ENCODE results near the gene PLXNA4.

DNA sequence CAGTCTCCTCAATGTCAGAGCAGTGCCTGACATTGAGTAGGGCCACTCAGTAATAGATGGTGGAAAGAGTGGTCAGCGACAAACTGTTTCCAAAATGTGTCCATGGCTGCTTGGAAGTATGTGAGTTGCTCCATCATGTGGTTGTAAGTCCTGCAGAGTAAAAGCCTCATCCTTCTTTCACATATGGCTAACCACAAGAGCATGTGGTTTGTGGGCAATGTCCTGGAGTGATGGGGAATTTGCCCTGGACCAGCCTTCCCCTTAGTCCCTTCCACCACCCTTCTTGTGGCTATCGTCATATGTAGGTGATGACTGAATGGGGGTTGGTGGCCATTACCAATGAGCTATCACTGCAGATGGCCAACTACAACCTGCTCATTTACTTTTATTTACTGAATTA is 33.0 kb upstream of the PLXNA4 start:
- no peak for TF ChIP-seq EZH2 (IDR thresholded peaks at IDR 0.05; ENCODE audit: low read depth)
- TF ChIP-seq, protein P1, sequence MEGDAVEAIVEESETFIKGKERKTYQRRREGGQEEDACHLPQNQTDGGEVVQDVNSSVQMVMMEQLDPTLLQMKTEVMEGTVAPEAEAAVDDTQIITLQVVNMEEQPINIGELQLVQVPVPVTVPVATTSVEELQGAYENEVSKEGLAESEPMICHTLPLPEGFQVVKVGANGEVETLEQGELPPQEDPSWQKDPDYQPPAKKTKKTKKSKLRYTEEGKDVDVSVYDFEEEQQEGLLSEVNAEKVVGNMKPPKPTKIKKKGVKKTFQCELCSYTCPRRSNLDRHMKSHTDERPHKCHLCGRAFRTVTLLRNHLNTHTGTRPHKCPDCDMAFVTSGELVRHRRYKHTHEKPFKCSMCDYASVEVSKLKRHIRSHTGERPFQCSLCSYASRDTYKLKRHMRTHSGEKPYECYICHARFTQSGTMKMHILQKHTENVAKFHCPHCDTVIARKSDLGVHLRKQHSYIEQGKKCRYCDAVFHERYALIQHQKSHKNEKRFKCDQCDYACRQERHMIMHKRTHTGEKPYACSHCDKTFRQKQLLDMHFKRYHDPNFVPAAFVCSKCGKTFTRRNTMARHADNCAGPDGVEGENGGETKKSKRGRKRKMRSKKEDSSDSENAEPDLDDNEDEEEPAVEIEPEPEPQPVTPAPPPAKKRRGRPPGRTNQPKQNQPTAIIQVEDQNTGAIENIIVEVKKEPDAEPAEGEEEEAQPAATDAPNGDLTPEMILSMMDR (conservative IDR thresholded peaks at IDR 0.05), result no peak

Measured in PC-9 (cell line).